Suppressor macrophage (primary cell): ENCODE measurements around the gene P2RY6.
A peak's percentile ranks its signal among the peaks of the same experiment; 100 is the strongest.
"Not testable (repeated sequence)": the region's sequence is repeated elsewhere in the genome, so short reads cannot be mapped to it uniquely, and the experiment has no call there.

Source experiments
- DNase-seq, 4 experiments: peaks; one replicate each; pipeline ENCODE4 v3.0.0-alpha.2; 2020 to 2022
- total RNA-seq, 17 experiments: gene quantifications; one replicate each; lab custom pipeline; 2026; ENCODE audit warnings: mixed read lengths in 6 of 17, inconsistent platforms in 3 of 17; lab: John Stamatoyannopoulos, UW

Gene P2RY6
- total RNA-seq = 9.8 to 57.9 (median 36.0) reads per million in 17 experiments

- DNase-seq = peak; percentile 86 to 96 (median 93)
Measured at GRCh38 chr11:73271936-73272679, at the start of gene P2RY6. Gene P2RY6 (plus strand): TSS chr11:73272338. CDS start chr11:73296519, 24,181 bp downstream.

GRCh38 chr11:73223998-73224730 lies 48.0 kb upstream of the P2RY6 start:
- DNase-seq = no peak

- no peak for DNase-seq
Measured at GRCh38 chr11:73225001-73225686, 47.0 kb upstream of the P2RY6 start.

- no peak for DNase-seq
Measured at GRCh38 chr11:73225851-73226250, 46.3 kb upstream of the P2RY6 start.

- DNase-seq = no peak
Measured at GRCh38 chr11:73226297-73227006, 45.7 kb upstream of the P2RY6 start.

GRCh38 chr11:73227571-73228211 lies 44.4 kb upstream of the P2RY6 start:
- no peak for DNase-seq

GRCh38 chr11:73228268-73229134 lies 43.6 kb upstream of the P2RY6 start:
- no peak for DNase-seq

- no peak for DNase-seq
Measured at GRCh38 chr11:73229321-73229895, 42.7 kb upstream of the P2RY6 start.

GRCh38 chr11:73229896-73230875 lies 42.0 kb upstream of the P2RY6 start:
- no peak for DNase-seq

- DNase-seq = no peak
Measured at GRCh38 chr11:73230931-73231330, 41.2 kb upstream of the P2RY6 start.

- not testable (repeated sequence) for DNase-seq
Measured at GRCh38 chr11:73232487-73232886, 39.7 kb upstream of the P2RY6 start.

GRCh38 chr11:73233211-73233610 lies 38.9 kb upstream of the P2RY6 start:
- DNase-seq = peak in 3 of 4 experiments; percentile 26 to 40 (median 32)

GRCh38 chr11:73233692-73234470 lies 38.3 kb upstream of the P2RY6 start:
- DNase-seq = no peak

- no peak for DNase-seq
Measured at GRCh38 chr11:73234471-73235181, 37.5 kb upstream of the P2RY6 start.

- no peak for DNase-seq
Measured at GRCh38 chr11:73235236-73235786, 36.8 kb upstream of the P2RY6 start.

- peak in 2 of 4 experiments; percentile 20 to 29 for DNase-seq
Measured at GRCh38 chr11:73236205-73236765, 35.9 kb upstream of the P2RY6 start.

GRCh38 chr11:73236854-73237253 lies 35.3 kb upstream of the P2RY6 start:
- peak; percentile 80 to 88 (median 84) for DNase-seq
